Epithelial cell of proximal tubule (primary cell): Measurements from ENCODE around the gene COL13A1. TPM values are rescaled to one million over a fixed set of nuclear protein-coding genes. Genes with fewer than 3 reads are reported as not detected.

Experiments used
- DNase-seq: peaks from one replicate; pipeline ENCODE4 v3.0.0-alpha.2; 2011; ENCODE audit warnings: low read depth
- H3K4me3 ChIP-seq: 2 replicates; pipeline ENCODE4 v1.5.1; 2011; ENCODE audit warnings: low read depth, mild to moderate bottlenecking, low read length
- total RNA-seq: library from RNA; depleted of rRNA; stranded (reverse); fragments of >200 nt; gene quantifications from 2 replicates; pipeline ENCODE4 v1.2.3, GENCODE V29; 2015
- TF ChIP-seq, protein P1 (sequence below): conservative IDR thresholded peaks from 2 replicates; pipeline ENCODE4 v1.5.1; 2012; ENCODE audit warnings: low read depth, mild to moderate bottlenecking, low read length

COL13A1 gene
- total RNA-seq, 1 donor from 2014 or later: 13.6 TPM

DNA sequence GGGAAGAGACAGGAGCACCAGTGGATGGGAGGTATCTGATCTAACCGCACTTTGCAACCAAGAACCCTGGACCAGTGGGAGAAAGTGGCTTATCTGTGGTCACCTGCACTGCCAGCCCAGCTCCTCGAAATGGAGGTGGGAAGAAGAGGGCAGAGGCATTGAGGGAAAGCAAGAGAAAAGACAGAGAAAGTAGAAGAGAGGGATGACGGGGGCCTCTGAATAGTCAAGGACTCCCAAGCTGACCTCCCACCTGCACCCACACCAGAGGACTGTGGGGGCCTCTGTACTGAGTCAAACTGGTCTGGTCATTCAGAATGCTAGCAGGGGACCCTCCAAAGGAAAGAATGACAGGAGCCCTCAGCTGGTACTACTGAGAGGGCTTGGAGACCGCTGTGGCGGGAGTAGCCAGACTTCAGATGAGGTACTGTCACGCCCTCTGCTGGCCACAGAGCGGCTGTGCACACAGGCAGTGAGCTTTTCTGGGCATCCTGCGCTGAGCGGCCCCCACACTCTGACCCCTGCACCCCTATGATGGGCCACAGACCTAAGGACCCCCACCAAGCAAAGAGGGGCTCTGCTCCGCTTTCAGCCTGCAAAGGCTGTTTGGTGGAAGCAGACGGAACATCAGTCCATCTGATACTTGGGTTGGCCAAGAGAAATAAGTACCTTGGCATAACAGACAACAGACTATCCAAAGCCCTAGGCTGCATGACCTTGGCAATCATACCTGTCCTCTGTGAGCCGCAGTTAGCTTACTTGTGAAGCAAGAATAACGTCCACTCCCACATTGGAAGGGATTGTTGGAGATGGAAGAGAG lies 112.9 kb downstream of the COL13A1 start:
- TF ChIP-seq, protein P1, sequence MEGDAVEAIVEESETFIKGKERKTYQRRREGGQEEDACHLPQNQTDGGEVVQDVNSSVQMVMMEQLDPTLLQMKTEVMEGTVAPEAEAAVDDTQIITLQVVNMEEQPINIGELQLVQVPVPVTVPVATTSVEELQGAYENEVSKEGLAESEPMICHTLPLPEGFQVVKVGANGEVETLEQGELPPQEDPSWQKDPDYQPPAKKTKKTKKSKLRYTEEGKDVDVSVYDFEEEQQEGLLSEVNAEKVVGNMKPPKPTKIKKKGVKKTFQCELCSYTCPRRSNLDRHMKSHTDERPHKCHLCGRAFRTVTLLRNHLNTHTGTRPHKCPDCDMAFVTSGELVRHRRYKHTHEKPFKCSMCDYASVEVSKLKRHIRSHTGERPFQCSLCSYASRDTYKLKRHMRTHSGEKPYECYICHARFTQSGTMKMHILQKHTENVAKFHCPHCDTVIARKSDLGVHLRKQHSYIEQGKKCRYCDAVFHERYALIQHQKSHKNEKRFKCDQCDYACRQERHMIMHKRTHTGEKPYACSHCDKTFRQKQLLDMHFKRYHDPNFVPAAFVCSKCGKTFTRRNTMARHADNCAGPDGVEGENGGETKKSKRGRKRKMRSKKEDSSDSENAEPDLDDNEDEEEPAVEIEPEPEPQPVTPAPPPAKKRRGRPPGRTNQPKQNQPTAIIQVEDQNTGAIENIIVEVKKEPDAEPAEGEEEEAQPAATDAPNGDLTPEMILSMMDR: peak; percentile 92
- DNase-seq: no peak
- no peak overlapping the region for H3K4me3 ChIP-seq

DNA sequence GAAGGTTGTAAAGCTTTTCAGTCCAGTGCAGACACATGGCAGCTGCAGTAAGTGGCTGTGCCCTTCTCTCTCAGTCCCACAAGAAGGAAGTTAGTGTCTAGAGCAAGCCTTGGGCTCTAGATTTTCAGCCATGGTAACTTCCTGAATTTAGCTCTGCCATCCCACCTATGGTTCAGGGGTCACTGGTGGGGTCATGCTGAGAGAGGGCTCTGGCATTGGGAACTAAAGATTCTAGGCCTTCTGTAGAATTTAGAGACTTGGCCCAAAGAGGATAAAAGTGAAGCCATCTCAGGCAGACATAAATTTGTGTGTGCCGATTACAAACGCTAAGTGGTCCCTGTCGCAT lies 113.5 kb downstream of the COL13A1 start:
- H3K4me3 ChIP-seq: no peak overlapping the region
- no peak for DNase-seq
- TF ChIP-seq, protein P1: no peak

- TF ChIP-seq, protein P1: no peak
- H3K4me3 ChIP-seq: no peak overlapping the region
- no peak for DNase-seq
Measured at GRCh38 chr10:69916118-69916517, 114.4 kb downstream of the COL13A1 start.

DNA sequence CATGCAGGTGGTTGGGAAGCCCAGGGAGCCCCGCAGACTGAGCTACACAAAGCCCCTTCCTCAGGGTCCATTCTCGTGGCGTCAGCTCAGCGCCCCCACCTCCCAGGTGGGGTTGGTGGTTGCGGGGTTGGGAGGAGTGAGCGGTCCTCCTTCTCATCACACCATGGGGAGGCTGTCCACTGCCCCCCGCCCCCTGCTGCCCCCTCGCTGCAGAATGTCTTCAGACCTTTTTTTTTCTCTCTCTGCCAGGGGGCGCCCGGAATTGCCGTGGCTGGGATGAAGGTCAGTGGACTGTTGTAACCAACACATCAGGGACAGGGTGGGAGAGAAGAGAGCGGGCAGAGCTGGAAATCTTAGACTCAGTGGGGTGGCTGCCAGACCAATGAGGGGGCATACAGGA lies 116.3 kb downstream of the COL13A1 start:
- TF ChIP-seq, protein P1: no peak
- H3K4me3 ChIP-seq: no peak overlapping the region
- DNase-seq: no peak

- no peak for DNase-seq
- H3K4me3 ChIP-seq: no peak overlapping the region
- TF ChIP-seq, protein P1: no peak
Measured at GRCh38 chr10:69919250-69919649, 117.5 kb downstream of the COL13A1 start.

DNA sequence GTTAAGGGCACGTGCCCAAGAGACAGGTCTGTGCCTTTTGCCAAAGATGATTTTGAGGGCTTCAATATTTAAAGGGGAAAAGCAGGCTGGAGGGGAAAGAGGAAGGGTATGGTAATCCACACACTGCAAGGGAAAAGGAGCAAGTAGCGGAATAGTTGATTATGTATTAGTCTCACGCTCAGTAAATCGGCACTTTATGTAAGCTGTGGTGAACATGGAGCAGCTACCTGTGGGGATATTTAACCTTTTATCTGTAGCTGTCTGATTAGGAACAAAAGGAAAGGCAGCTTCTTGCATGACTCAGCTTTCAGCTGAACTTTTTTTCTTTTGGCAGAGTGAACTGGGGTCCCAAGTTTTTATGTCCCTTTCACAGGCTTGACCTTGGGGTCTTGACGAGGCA lies 123.4 kb downstream of the COL13A1 start:
- TF ChIP-seq, protein P1: no peak
- no peak overlapping the region for H3K4me3 ChIP-seq
- no peak for DNase-seq

DNA sequence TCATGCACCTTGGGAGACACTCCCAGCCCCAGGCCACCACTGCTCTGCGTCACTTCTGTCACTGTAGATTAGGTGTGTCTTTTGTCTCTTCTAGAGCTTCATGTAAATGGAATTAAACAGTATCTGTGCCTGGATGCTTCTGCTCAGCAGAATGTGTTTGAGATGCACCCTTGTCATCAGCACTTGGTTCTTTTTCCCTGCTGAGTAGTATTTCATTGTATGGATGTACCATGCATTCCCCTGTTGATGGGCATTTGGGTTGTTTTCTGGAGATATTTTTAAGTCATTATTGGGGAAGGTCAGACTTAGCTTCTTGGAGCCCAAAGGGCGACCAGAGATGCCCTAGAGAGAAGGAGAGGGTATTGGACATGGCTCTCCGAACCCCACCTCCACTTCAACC lies 126.6 kb downstream of the COL13A1 start:
- no peak overlapping the region for H3K4me3 ChIP-seq
- DNase-seq: no peak
- TF ChIP-seq, protein P1: no peak
